MV-4-11 (cell line): ENCODE measurements around the gene RGS9.

Experiments used
- DNase-seq: peaks from one replicate; lab custom pipeline; 2025; lab: John Stamatoyannopoulos, UW

RGS9 gene

GRCh38 chr17:65219124-65219523 is 82.0 kb downstream of the RGS9 start:
- DNase-seq = no peak

GRCh38 chr17:65219707-65220106 is 82.5 kb downstream of the RGS9 start:
- DNase-seq = no peak

GRCh38 chr17:65220732-65221131 is 83.6 kb downstream of the RGS9 start:
- no peak for DNase-seq

GRCh38 chr17:65222214-65222738 is 85.1 kb downstream of the RGS9 start:
- no peak for DNase-seq

GRCh38 chr17:65225061-65225460 is 87.9 kb downstream of the RGS9 start:
- no peak for DNase-seq

GRCh38 chr17:65226227-65226626 is 89.1 kb downstream of the RGS9 start:
- DNase-seq = no peak

GRCh38 chr17:65227637-65228036 is 90.5 kb downstream of the RGS9 start:
- no peak for DNase-seq

GRCh38 chr17:65228287-65228686 is 91.1 kb downstream of the RGS9 start:
- no peak for DNase-seq

GRCh38 chr17:65228734-65229620 is 91.8 kb downstream of the RGS9 start:
- peak; percentile 93 for DNase-seq

- DNase-seq = peak; percentile 67
Measured at GRCh38 chr17:65229621-65229995, 92.4 kb downstream of the RGS9 start.

- peak; percentile 40 for DNase-seq
Measured at GRCh38 chr17:65230040-65230439, 92.9 kb downstream of the RGS9 start.

GRCh38 chr17:65231086-65231485 is 93.9 kb downstream of the RGS9 start:
- no peak for DNase-seq

GRCh38 chr17:65231662-65232335 is 94.6 kb downstream of the RGS9 start:
- peak; percentile 53 for DNase-seq

GRCh38 chr17:65235284-65235683 is 98.1 kb downstream of the RGS9 start:
- no peak for DNase-seq

- no peak for DNase-seq
Measured at GRCh38 chr17:65236321-65236720, 99.2 kb downstream of the RGS9 start.

GRCh38 chr17:65243838-65244625 is 106.9 kb downstream of the RGS9 start:
- DNase-seq = no peak

GRCh38 chr17:65246252-65246651 is 109.1 kb downstream of the RGS9 start:
- DNase-seq = no peak

- no peak for DNase-seq
Measured at GRCh38 chr17:65249774-65250173, 112.6 kb downstream of the RGS9 start.

- no peak for DNase-seq
Measured at GRCh38 chr17:65254166-65254565, 117.0 kb downstream of the RGS9 start.

- DNase-seq = no peak
Measured at GRCh38 chr17:65259281-65259680, 122.1 kb downstream of the RGS9 start.

- no peak for DNase-seq
Measured at GRCh38 chr17:65259696-65260485, 122.7 kb downstream of the RGS9 start.

- no peak for DNase-seq
Measured at GRCh38 chr17:65260626-65261025, 123.5 kb downstream of the RGS9 start.
